Keratinocyte (primary cell): Measurements from ENCODE around the gene SRPK2. TPM values are rescaled to one million over a fixed set of nuclear protein-coding genes. Genes with fewer than 3 reads are reported as not detected.
"Not testable (repeated sequence)": the region's sequence is repeated elsewhere in the genome, so short reads cannot be mapped to it uniquely, and the experiment has no call there.

Source experiments
- DNase-seq: peaks from one replicate; pipeline ENCODE4 v3.0.0-alpha.2; 2011; ENCODE audit warnings: low read depth, missing footprints, low spot score
- FAIRE-seq: peaks from 2 replicates; lab custom pipeline; 2011; peaks lifted over from hg19 to GRCh38; lab: Jason Lieb, UNC
- H2AFZ ChIP-seq: 2 replicates; pipeline ENCODE4 v1.6.0; 2012; ENCODE audit warnings: low read length, control low read depth, inconsistent platforms; ENCODE audit not compliant: control insufficient read depth
- H3K27ac ChIP-seq: 2 replicates; pipeline ENCODE4 v1.5.1; 2011; ENCODE audit warnings: low read length; ENCODE audit not compliant: control insufficient read depth, insufficient read depth
- H3K27me3 ChIP-seq: 3 replicates; pipeline ENCODE4 v1.6.0; 2011; ENCODE audit warnings: low read length; ENCODE audit not compliant: control insufficient read depth, insufficient read depth; ENCODE audit errors: extremely low read depth
- H3K36me3 ChIP-seq, 2 experiments: 2 replicates in 1 of 2; 3 replicates in 1 of 2; pipeline ENCODE4 v1.5.1; 2011; ENCODE audit warnings: low read length in 2 of 2, mild to moderate bottlenecking in 1 of 2; ENCODE audit not compliant: control insufficient read depth in 2 of 2, insufficient read depth in 2 of 2; ENCODE audit errors: extremely low read depth in 1 of 2
- H3K4me1 ChIP-seq: 3 replicates; pipeline ENCODE4 v1.5.1; 2011; ENCODE audit warnings: low read length; ENCODE audit not compliant: control insufficient read depth, insufficient read depth; ENCODE audit errors: extremely low read depth
- H3K4me2 ChIP-seq: 3 replicates; pipeline ENCODE4 v1.6.0; 2011; ENCODE audit warnings: low read depth, low read length; ENCODE audit not compliant: control insufficient read depth, insufficient read depth; ENCODE audit errors: extremely low read depth
- H3K4me3 ChIP-seq, 3 experiments: fragments of 200-600 bp in 1 of 3; sonication (generic) in 1 of 3; 2 replicates in 2 of 3; 3 replicates in 1 of 3; pipeline ENCODE4 v1.5.1; 2011 to 2016; ENCODE audit warnings: low read length in 3 of 3, mild to moderate bottlenecking in 3 of 3, control low read depth in 2 of 3, inconsistent platforms in 1 of 3, low read depth in 1 of 3, mixed read lengths in 1 of 3, mixed run types in 1 of 3, moderate library complexity in 1 of 3; ENCODE audit not compliant: control insufficient read depth in 2 of 3, insufficient read depth in 2 of 3; ENCODE audit errors: extremely low read depth in 1 of 3
- H3K79me2 ChIP-seq: 2 replicates; pipeline ENCODE4 v1.6.0; 2012; ENCODE audit warnings: low read length; ENCODE audit not compliant: control insufficient read depth, insufficient read depth
- H3K9ac ChIP-seq: 3 replicates; pipeline ENCODE4 v1.6.0; 2011; ENCODE audit warnings: low read length; ENCODE audit not compliant: control insufficient read depth, insufficient read depth; ENCODE audit errors: extremely low read depth
- H3K9me1 ChIP-seq: 3 replicates; pipeline ENCODE4 v1.6.0; 2011; ENCODE audit warnings: low read length; ENCODE audit not compliant: control insufficient read depth, insufficient read depth; ENCODE audit errors: extremely low read depth
- H3K9me3 ChIP-seq: 2 replicates; pipeline ENCODE4 v1.5.1; 2012; ENCODE audit warnings: low read depth, low read length; ENCODE audit not compliant: control insufficient read depth
- H4K20me1 ChIP-seq: 3 replicates; pipeline ENCODE4 v1.6.0; 2011; ENCODE audit warnings: low read length; ENCODE audit not compliant: control insufficient read depth, insufficient read depth; ENCODE audit errors: extremely low read depth
- CTCF ChIP-seq, 3 experiments: IDR thresholded peaks in 1 of 3; conservative IDR thresholded peaks in 1 of 3; optimal IDR thresholded peaks in 1 of 3; 2 replicates in 2 of 3; 3 replicates in 1 of 3; pipeline versions ENCODE3 to v1.5.1; 2011; ENCODE audit warnings: low read length in 3 of 3, mild to moderate bottlenecking in 3 of 3, moderate library complexity in 2 of 3, control low read depth in 1 of 3, inconsistent platforms in 1 of 3; ENCODE audit not compliant: insufficient read depth in 2 of 3; ENCODE audit errors: extremely low read depth in 1 of 3
- EZH2 ChIP-seq: IDR thresholded peaks from one replicate; pipeline ENCODE4 v1.6.1; 2012; ENCODE audit warnings: inconsistent platforms, mild to moderate bottlenecking, low read length, moderate library complexity
- dilution Hi-C: fragments of 300-500 bp; cut with MboI; formaldehyde crosslinking; loops from one replicate; pipeline ENCODE4 v1.7.0; 2020; ENCODE audit warnings: low sequenced_read_pairs; ENCODE audit not compliant: extremely low pct_ligation_motif_present
- polyA plus RNA-seq, 5 experiments: library from polyadenylated mRNA; depleted of rRNA in 3 of 5; stranded (reverse) in 3 of 5; stranded (forward) in 1 of 5; unstranded in 1 of 5; fragments of >200 nt; gene quantifications; 1 replicate in 1 of 5; 2 replicates in 3 of 5; 3 replicates in 1 of 5; pipeline versions ENCODE4 v1.2.1 to v1.2.3, GENCODE V29; 2011 to 2012; ENCODE audit warnings: missing spikeins in 2 of 5, low read depth in 1 of 5, low replicate concordance in 1 of 5

SRPK2 gene
- polyA plus RNA-seq, 1 donor (not counting 4 experiments of a cell fraction or from before 2014, with no cell fraction given), result 40.2 TPM

- FAIRE-seq, result no peak
- Histone ChIP-seq H3K27ac (peak overlapping the region; percentile 33), H3K4me2 (peak overlapping the region; percentile 46), H3K9me1 (no peaks in the 10 kb centered on the region), H4K20me1 (no peaks in the 10 kb centered on the region), H2AFZ (no peak overlapping the region), H3K79me2 (peaks cover 44% of the 10 kb centered on the region), H3K36me3 (no peaks in the 10 kb centered on the region), H3K9me3 (no peaks in the 10 kb centered on the region), H3K4me1 (peaks cover 12% of the 10 kb centered on the region), H3K4me3 (peak overlapping the region in 1 of 3 experiments; percentile 25), H3K27me3 (no peaks in the 10 kb centered on the region), H3K9ac (no peak overlapping the region)
- no peak for DNase-seq
- dilution Hi-C loops, result no loop called here
- TF ChIP-seq EZH2, result no peak
- TF ChIP-seq CTCF (optimal IDR thresholded peaks at IDR 0.05 in 1 of 3, IDR thresholded peaks at IDR 0.05 in 1 of 3, conservative IDR thresholded peaks at IDR 0.05 in 1 of 3; ENCODE audit: extremely low read depth in 1 of 3, insufficient read depth in 2 of 3, low read length in 3 of 3), result no peak
Observed at GRCh38 chr7:105304040-105304895, 84.5 kb downstream of the SRPK2 start.

GRCh38 chr7:105300587-105300986 lies 88.1 kb downstream of the SRPK2 start:
- H2AFZ ChIP-seq, H3K9ac ChIP-seq, H4K20me1 ChIP-seq, H3K36me3 ChIP-seq, H3K9me1 ChIP-seq, FAIRE-seq, DNase-seq, H3K27me3 ChIP-seq, H3K9me3 ChIP-seq, H3K4me3 ChIP-seq, dilution Hi-C loops, H3K27ac ChIP-seq, H3K4me2 ChIP-seq: not testable (repeated sequence)
- peaks cover 42% of the 10 kb centered on the region for H3K79me2 ChIP-seq
- peaks cover 12% of the 10 kb centered on the region for H3K4me1 ChIP-seq
